NB4 (cell line): ENCODE data around the gene SDHAF1.

ENCODE experiments used
- DNase-seq: peaks from one replicate; pipeline ENCODE4 v3.0.0; 2010; ENCODE audit warnings: low read depth
- H3K4me3 ChIP-seq: one replicate; pipeline ENCODE4 v1.5.1; 2011; ENCODE audit warnings: mild to moderate bottlenecking, low read depth, low read length, moderate library complexity
- MYC ChIP-seq: IDR thresholded peaks from 2 replicates; pipeline ENCODE4 v1.6.1; 2011; ENCODE audit warnings: low read depth, low read length
- POLR2A ChIP-seq: IDR thresholded peaks from 2 replicates; pipeline ENCODE4 v1.6.1; 2011; ENCODE audit warnings: mild to moderate bottlenecking; ENCODE audit not compliant: insufficient read length; ENCODE audit errors: extremely low read depth
- TF ChIP-seq, protein P1 (sequence below): IDR thresholded peaks from one replicate; pipeline ENCODE4 v1.5.1; 2012; ENCODE audit warnings: low read depth, low read length
- TF ChIP-seq, protein P2 (sequence below): IDR thresholded peaks from 2 replicates; pipeline ENCODE4 v1.6.1; 2011; ENCODE audit warnings: low read depth, low read length

The SDHAF1 gene

DNA sequence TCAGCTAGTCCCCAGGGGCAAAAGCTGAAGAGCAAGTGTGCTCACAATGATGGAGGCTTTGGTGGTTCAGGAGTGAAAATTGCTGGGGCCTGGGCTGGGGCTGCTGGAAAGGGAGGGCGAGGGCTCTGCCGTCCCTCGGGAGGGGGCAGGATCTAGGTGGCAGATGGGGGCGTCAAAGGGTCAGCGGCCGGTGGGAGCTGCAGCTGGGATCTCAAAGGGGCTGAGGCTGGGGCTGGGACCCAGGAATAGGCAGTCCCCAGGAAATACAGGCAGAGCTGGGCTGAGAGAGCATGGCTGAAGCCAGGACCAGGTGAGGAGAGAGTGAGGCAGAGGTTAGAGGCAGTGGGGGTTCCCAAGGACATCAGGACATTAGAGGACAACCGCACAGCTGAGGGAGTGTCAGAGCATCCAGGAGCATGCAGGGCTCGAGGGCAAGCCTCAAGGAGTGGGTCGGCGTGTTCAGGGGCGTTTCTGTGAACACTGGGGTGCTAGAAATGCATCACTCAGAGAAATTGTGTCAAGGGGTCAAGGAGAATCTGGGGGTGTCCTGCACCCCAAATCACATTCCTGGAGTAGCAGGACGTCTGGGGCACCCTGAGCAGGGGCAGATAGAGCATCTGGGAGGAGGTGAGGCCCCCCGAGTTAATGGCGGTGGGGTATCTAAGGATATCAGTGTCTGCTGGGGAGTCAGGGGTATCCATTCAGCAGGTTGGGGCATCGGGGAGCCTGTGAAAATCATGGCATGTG lies 14.8 kb downstream of the SDHAF1 start:
- H3K4me3 ChIP-seq = peak overlapping the region; percentile 7
- TF ChIP-seq, protein P1, sequence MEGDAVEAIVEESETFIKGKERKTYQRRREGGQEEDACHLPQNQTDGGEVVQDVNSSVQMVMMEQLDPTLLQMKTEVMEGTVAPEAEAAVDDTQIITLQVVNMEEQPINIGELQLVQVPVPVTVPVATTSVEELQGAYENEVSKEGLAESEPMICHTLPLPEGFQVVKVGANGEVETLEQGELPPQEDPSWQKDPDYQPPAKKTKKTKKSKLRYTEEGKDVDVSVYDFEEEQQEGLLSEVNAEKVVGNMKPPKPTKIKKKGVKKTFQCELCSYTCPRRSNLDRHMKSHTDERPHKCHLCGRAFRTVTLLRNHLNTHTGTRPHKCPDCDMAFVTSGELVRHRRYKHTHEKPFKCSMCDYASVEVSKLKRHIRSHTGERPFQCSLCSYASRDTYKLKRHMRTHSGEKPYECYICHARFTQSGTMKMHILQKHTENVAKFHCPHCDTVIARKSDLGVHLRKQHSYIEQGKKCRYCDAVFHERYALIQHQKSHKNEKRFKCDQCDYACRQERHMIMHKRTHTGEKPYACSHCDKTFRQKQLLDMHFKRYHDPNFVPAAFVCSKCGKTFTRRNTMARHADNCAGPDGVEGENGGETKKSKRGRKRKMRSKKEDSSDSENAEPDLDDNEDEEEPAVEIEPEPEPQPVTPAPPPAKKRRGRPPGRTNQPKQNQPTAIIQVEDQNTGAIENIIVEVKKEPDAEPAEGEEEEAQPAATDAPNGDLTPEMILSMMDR = no peak
- no peak for TF ChIP-seq MYC
- no peak for TF ChIP-seq POLR2A
- TF ChIP-seq, protein P2, sequence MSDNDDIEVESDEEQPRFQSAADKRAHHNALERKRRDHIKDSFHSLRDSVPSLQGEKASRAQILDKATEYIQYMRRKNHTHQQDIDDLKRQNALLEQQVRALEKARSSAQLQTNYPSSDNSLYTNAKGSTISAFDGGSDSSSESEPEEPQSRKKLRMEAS = no peak
- DNase-seq = no peak

DNA sequence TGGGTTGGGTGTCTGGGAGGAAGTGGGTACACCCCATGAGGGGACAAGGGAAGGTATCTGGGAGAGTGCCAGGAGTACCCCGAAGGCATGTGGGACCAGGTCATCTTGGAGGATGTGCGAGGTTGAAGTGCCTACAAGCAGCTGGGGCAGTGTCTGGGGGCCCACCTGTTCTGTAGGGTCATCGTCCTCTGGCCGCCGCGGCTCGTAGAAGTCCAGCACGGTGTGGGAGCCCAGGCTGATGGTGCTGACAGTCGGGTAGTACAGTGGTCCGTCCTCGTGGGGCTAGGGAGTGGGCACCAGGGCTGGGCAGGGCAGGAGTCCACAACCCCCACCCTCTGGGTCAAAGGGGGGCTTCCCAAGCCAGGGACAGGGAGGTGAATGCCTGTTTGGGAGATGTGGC lies 15.4 kb downstream of the SDHAF1 start:
- no peak for DNase-seq
- H3K4me3 ChIP-seq = no peak overlapping the region
- no peak for TF ChIP-seq MYC
- TF ChIP-seq, protein P1 = no peak
- no peak for TF ChIP-seq POLR2A
- TF ChIP-seq, protein P2 = no peak

DNA sequence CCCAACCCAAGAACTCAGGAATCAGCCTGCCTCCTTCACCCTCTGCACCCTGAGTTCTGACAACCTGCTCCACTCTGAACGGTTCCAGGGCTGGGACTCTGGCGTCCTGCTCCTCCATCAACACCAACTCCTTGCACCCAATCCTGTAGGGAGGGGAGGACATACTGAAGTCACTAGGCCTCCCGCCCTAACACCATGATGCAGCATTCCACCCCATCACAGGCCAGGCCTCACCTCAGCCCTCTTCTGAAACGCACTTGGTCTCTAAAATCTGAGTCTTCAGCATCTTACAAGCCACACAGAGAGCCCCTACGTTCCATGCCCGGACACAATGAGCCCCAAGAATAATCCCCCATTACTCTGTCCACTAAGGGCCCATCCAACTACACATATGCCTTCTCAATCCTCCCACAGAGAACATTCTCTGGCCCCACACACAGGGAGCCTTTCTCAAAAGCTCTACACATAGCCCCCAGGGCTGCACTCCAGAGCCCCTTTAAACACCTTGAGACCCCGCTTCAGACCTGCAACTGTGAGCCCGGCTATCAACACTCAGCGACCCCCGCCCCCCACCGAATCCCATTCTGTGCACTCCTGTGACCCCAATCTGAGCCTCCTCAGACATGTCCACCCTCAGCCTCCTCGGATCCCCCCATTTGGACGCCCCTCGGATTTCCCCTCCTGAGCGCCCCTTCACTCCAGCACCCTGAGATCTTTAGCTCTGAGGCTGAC lies 18.5 kb downstream of the SDHAF1 start:
- no peak for DNase-seq
- TF ChIP-seq MYC (no peak), POLR2A (no peak)
- TF ChIP-seq, protein P1 = no peak
- TF ChIP-seq, protein P2 = no peak
- H3K4me3 ChIP-seq = peak overlapping the region; percentile 76

GRCh38 chr19:36014012-36014924 lies 19.3 kb downstream of the SDHAF1 start, which contains the start of gene ALKBH6:
TSS of gene ALKBH6 (minus strand) at chr19:36014213. CDS start at chr19:36013397, 816 bp downstream.
- peak within 1 kb of the TSS; percentile 76 for H3K4me3 ChIP-seq
- TF ChIP-seq POLR2A (no peak), MYC (0 out of 2 replicates have a peak, but pooled peaks have one; percentile 53)
- TF ChIP-seq, protein P2 = 0 out of 2 replicates have a peak, but pooled peaks have one; percentile 36
- DNase-seq = peak; percentile 97

DNA sequence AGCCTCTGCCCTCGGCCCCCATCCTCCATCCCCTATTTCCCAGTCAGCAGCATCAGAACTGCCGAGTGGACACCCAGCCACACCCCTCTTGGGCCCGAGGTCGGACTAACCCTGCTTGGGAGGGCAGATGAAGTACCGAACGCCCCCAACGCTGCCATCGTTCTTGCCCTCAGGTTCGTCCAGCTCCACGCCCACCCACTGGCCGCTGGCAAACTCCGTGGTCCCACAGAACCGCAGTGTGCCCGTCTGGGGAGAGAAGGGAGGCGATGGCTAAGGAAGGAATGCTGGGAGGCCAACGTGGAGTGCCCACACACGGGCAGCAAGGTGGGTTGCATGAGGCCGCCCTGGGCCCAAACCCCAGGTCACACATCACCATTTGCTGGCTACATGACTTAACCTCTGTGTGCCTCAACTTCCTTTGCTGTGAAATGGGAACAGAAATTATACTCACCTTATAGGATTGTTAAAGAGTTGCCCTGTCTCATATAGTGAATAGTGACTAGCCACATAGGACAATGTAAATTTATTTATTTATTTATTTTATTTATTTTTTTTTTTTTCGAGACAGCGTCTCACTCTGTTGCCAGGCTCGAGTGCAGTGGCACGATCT lies 24.2 kb downstream of the SDHAF1 start:
- H3K4me3 ChIP-seq = no peak overlapping the region
- DNase-seq = no peak
- TF ChIP-seq, protein P2 = no peak
- TF ChIP-seq, protein P1 = no peak
- TF ChIP-seq MYC (no peak), POLR2A (no peak)
